GM12891 (cell line): ENCODE data around the gene HECTD4.

Experiments used
- POLR2A ChIP-seq: IDR thresholded peaks from 2 replicates; pipeline ENCODE4 v1.6.1; 2011; ENCODE audit warnings: low read depth, low read length, control low read depth
- POLR2AphosphoS5 ChIP-seq: IDR thresholded peaks from 2 replicates; pipeline ENCODE4 v1.6.1; 2011; ENCODE audit warnings: low read depth, low read length, control low read depth
- POU2F2 ChIP-seq: IDR thresholded peaks from 2 replicates; pipeline ENCODE4 v1.6.1; 2011; ENCODE audit warnings: low read depth, mild to moderate bottlenecking, control low read depth, low read length, moderate library complexity
- TAF1 ChIP-seq: IDR thresholded peaks from 2 replicates; pipeline ENCODE4 v1.6.1; 2011; ENCODE audit warnings: low read depth, low read length, control low read depth

GRCh38 chr12:112427760-112428159 is 45.5 kb upstream of the HECTD4 start:
- TF ChIP-seq TAF1 (no peak), POLR2AphosphoS5 (no peak), POU2F2 (no peak), POLR2A (no peak)
